Measurements from ENCODE around the gene PAX7.
A peak's percentile ranks its signal among the peaks of the same experiment; 100 is the strongest.

PAX7 gene

GRCh38 chr1:18719786-18720451 is 89.3 kb downstream of the PAX7 start:
- no peak overlapping the region for H3K27ac ChIP-seq (ENCODE audit: low read depth, low read length)
- no peak for DNase-seq
- peaks cover 17% of the 10 kb centered on the region for H3K4me1 ChIP-seq (ENCODE audit: control insufficient read depth, low read depth, low read length)
- H2BK120ac ChIP-seq (ENCODE audit: low read depth, low read length), result no peak overlapping the region
- no peaks in the 10 kb centered on the region for H3K36me3 ChIP-seq (ENCODE audit: control insufficient read depth, insufficient read depth, low read length)
- H3K4ac ChIP-seq (ENCODE audit: low read depth, low read length), result no peak overlapping the region
- H3K23ac ChIP-seq (ENCODE audit: low read length), result peak overlapping the region; percentile 92
- H3K4me3 ChIP-seq (ENCODE audit: low read length), result no peak overlapping the region
- no peaks in the 10 kb centered on the region for H3K79me1 ChIP-seq (ENCODE audit: low read length)
- peaks cover 15% of the 10 kb centered on the region for H3K27me3 ChIP-seq (ENCODE audit: insufficient read depth, low read length, poor library complexity)
- no peak overlapping the region for H2AK5ac ChIP-seq (ENCODE audit: low read length)
- no peak overlapping the region for H4K5ac ChIP-seq (ENCODE audit: low read length)
- H4K8ac ChIP-seq (ENCODE audit: low read depth, low read length), result no peak overlapping the region
- no peaks in the 10 kb centered on the region for H3K79me2 ChIP-seq (ENCODE audit: control insufficient read depth, insufficient read depth, low read length)
- H3K9ac ChIP-seq (ENCODE audit: low read length), result no peak overlapping the region
- H2BK5ac ChIP-seq (ENCODE audit: low read length), result no peak overlapping the region
- H3K56ac ChIP-seq (ENCODE audit: low read length), result no peak overlapping the region
- WGBS (ENCODE audit: extremely low coverage, insufficient coverage, low lambda C conversion rate), result no CpG with 5 or more reads among the region's 9 CpGs
- H3K18ac ChIP-seq (ENCODE audit: low read length), result no peak overlapping the region
- no peak overlapping the region for H2BK15ac ChIP-seq (replicated peaks; ENCODE audit: low read depth)
- no peak overlapping the region for H3K4me2 ChIP-seq (ENCODE audit: low read length)

- Histone ChIP-seq H4K8ac (ENCODE audit: low read depth, low read length) (no peak overlapping the region), H4K5ac (ENCODE audit: low read length) (no peak overlapping the region), H3K4ac (ENCODE audit: low read depth, low read length) (no peak overlapping the region), H3K4me1 (ENCODE audit: control insufficient read depth, low read depth, low read length) (peaks cover 19% of the 10 kb centered on the region), H2BK5ac (ENCODE audit: low read length) (no peak overlapping the region), H3K79me2 (ENCODE audit: control insufficient read depth, insufficient read depth, low read length) (no peaks in the 10 kb centered on the region), H3K9ac (ENCODE audit: low read length) (no peak overlapping the region), H3K36me3 (ENCODE audit: control insufficient read depth, insufficient read depth, low read length) (no peaks in the 10 kb centered on the region), H2BK15ac (replicated peaks; ENCODE audit: low read depth) (no peak overlapping the region), H3K27ac (ENCODE audit: low read depth, low read length) (no peak overlapping the region), H3K56ac (ENCODE audit: low read length) (no peak overlapping the region), H3K18ac (ENCODE audit: low read length) (no peak overlapping the region), H3K23ac (ENCODE audit: low read length) (no peak overlapping the region), H2BK120ac (ENCODE audit: low read depth, low read length) (no peak overlapping the region), H3K27me3 (ENCODE audit: insufficient read depth, low read length, poor library complexity) (peaks cover 14% of the 10 kb centered on the region), H2AK5ac (ENCODE audit: low read length) (no peak overlapping the region), H3K4me3 (ENCODE audit: low read length) (no peak overlapping the region), H3K4me2 (ENCODE audit: low read length) (no peak overlapping the region), H3K79me1 (ENCODE audit: low read length) (no peaks in the 10 kb centered on the region)
- no CpG with 5 or more reads among the region's 8 CpGs for WGBS (ENCODE audit: extremely low coverage, insufficient coverage, low lambda C conversion rate)
- DNase-seq, result no peak
Observed at GRCh38 chr1:18721041-18721440, 90.4 kb downstream of the PAX7 start.

GRCh38 chr1:18721776-18722175 is 91.1 kb downstream of the PAX7 start:
- Histone ChIP-seq H2BK15ac (replicated peaks; ENCODE audit: low read depth) (no peak overlapping the region), H3K56ac (ENCODE audit: low read length) (no peak overlapping the region), H3K9ac (ENCODE audit: low read length) (no peak overlapping the region), H2BK120ac (ENCODE audit: low read depth, low read length) (no peak overlapping the region), H3K23ac (ENCODE audit: low read length) (no peak overlapping the region), H3K4ac (ENCODE audit: low read depth, low read length) (no peak overlapping the region), H3K4me1 (ENCODE audit: control insufficient read depth, low read depth, low read length) (peaks cover 19% of the 10 kb centered on the region), H3K18ac (ENCODE audit: low read length) (no peak overlapping the region), H3K27me3 (ENCODE audit: insufficient read depth, low read length, poor library complexity) (peaks cover 11% of the 10 kb centered on the region), H3K27ac (ENCODE audit: low read depth, low read length) (no peak overlapping the region), H4K5ac (ENCODE audit: low read length) (no peak overlapping the region), H3K4me3 (ENCODE audit: low read length) (no peak overlapping the region), H3K4me2 (ENCODE audit: low read length) (no peak overlapping the region), H3K79me1 (ENCODE audit: low read length) (no peaks in the 10 kb centered on the region), H3K36me3 (ENCODE audit: control insufficient read depth, insufficient read depth, low read length) (no peaks in the 10 kb centered on the region), H2BK5ac (ENCODE audit: low read length) (no peak overlapping the region), H2AK5ac (ENCODE audit: low read length) (no peak overlapping the region), H3K79me2 (ENCODE audit: control insufficient read depth, insufficient read depth, low read length) (no peaks in the 10 kb centered on the region), H4K8ac (ENCODE audit: low read depth, low read length) (no peak overlapping the region)
- DNase-seq, result no peak
- WGBS (ENCODE audit: extremely low coverage, insufficient coverage, low lambda C conversion rate), result no CpG with 5 or more reads among the region's 1 CpG

- H4K8ac ChIP-seq (ENCODE audit: low read depth, low read length), result no peak overlapping the region
- H3K4me1 ChIP-seq (ENCODE audit: control insufficient read depth, low read depth, low read length), result peaks cover 19% of the 10 kb centered on the region
Observed at GRCh38 chr1:18722270-18722669, 91.6 kb downstream of the PAX7 start.

GRCh38 chr1:18723206-18723605 is 92.6 kb downstream of the PAX7 start:
- H3K18ac ChIP-seq (ENCODE audit: low read length), result no peak overlapping the region
- no peak overlapping the region for H3K4me2 ChIP-seq (ENCODE audit: low read length)
- no peak overlapping the region for H3K27ac ChIP-seq (ENCODE audit: low read depth, low read length)
- WGBS (ENCODE audit: extremely low coverage, insufficient coverage, low lambda C conversion rate), result no CpG with 5 or more reads among the region's 9 CpGs
- no peaks in the 10 kb centered on the region for H3K79me1 ChIP-seq (ENCODE audit: low read length)
- H3K4ac ChIP-seq (ENCODE audit: low read depth, low read length), result no peak overlapping the region
- no peak overlapping the region for H3K9ac ChIP-seq (ENCODE audit: low read length)
- peak overlapping the region; percentile 79 for H2AK5ac ChIP-seq (ENCODE audit: low read length)
- peak overlapping the region; percentile 39 for H2BK5ac ChIP-seq (ENCODE audit: low read length)
- no peak overlapping the region for H3K23ac ChIP-seq (ENCODE audit: low read length)
- peaks cover 19% of the 10 kb centered on the region for H3K4me1 ChIP-seq (ENCODE audit: control insufficient read depth, low read depth, low read length)
- H2BK15ac ChIP-seq (replicated peaks; ENCODE audit: low read depth), result no peak overlapping the region
- H4K8ac ChIP-seq (ENCODE audit: low read depth, low read length), result no peak overlapping the region
- no peak overlapping the region for H2BK120ac ChIP-seq (ENCODE audit: low read depth, low read length)
- no peak for DNase-seq
- H3K4me3 ChIP-seq (ENCODE audit: low read length), result no peak overlapping the region
- H3K56ac ChIP-seq (ENCODE audit: low read length), result peak overlapping the region; percentile 10
- no peaks in the 10 kb centered on the region for H3K36me3 ChIP-seq (ENCODE audit: control insufficient read depth, insufficient read depth, low read length)
- H3K27me3 ChIP-seq (ENCODE audit: insufficient read depth, low read length, poor library complexity), result no peaks in the 10 kb centered on the region
- H4K5ac ChIP-seq (ENCODE audit: low read length), result peak overlapping the region; percentile 66
- H3K79me2 ChIP-seq (ENCODE audit: control insufficient read depth, insufficient read depth, low read length), result no peaks in the 10 kb centered on the region

More at GRCh38 chr1:18722270-18722669, 91.6 kb downstream of the PAX7 start:
- no peak overlapping the region for H3K9ac ChIP-seq (ENCODE audit: low read length)
- no peak overlapping the region for H2BK5ac ChIP-seq (ENCODE audit: low read length)
- H3K36me3 ChIP-seq (ENCODE audit: control insufficient read depth, insufficient read depth, low read length), result no peaks in the 10 kb centered on the region
- H2BK120ac ChIP-seq (ENCODE audit: low read depth, low read length), result no peak overlapping the region
- H3K23ac ChIP-seq (ENCODE audit: low read length), result no peak overlapping the region
- H3K56ac ChIP-seq (ENCODE audit: low read length), result no peak overlapping the region
- WGBS (ENCODE audit: extremely low coverage, insufficient coverage, low lambda C conversion rate), result no CpG with 5 or more reads among the region's 19 CpGs
- H3K79me1 ChIP-seq (ENCODE audit: low read length), result no peaks in the 10 kb centered on the region
- H4K5ac ChIP-seq (ENCODE audit: low read length), result no peak overlapping the region
- no peak overlapping the region for H3K18ac ChIP-seq (ENCODE audit: low read length)
- no peak overlapping the region for H3K4me3 ChIP-seq (ENCODE audit: low read length)
- no peak overlapping the region for H2BK15ac ChIP-seq (replicated peaks; ENCODE audit: low read depth)
- no peak overlapping the region for H3K27ac ChIP-seq (ENCODE audit: low read depth, low read length)
- no peak overlapping the region for H3K4me2 ChIP-seq (ENCODE audit: low read length)
- H2AK5ac ChIP-seq (ENCODE audit: low read length), result no peak overlapping the region
- DNase-seq, result peak; percentile 82
- H3K4ac ChIP-seq (ENCODE audit: low read depth, low read length), result no peak overlapping the region
- H3K27me3 ChIP-seq (ENCODE audit: insufficient read depth, low read length, poor library complexity), result peaks cover 7% of the 10 kb centered on the region
- H3K79me2 ChIP-seq (ENCODE audit: control insufficient read depth, insufficient read depth, low read length), result no peaks in the 10 kb centered on the region
